GM21825 (cell line): ENCODE measurements around the gene ZFP14.
"Not testable (repeated sequence)": the region's sequence is repeated elsewhere in the genome, so short reads cannot be mapped to it uniquely, and the experiment has no call there.

ENCODE experiments used
- ATAC-seq: cut with Tn5 transposase; IDR thresholded peaks from one replicate; pipeline ENCODE4 v1.9.1; 2021; ENCODE audit warnings: mild to moderate bottlenecking, moderate library complexity; ENCODE audit not compliant: unreplicated experiment

The ZFP14 gene

DNA sequence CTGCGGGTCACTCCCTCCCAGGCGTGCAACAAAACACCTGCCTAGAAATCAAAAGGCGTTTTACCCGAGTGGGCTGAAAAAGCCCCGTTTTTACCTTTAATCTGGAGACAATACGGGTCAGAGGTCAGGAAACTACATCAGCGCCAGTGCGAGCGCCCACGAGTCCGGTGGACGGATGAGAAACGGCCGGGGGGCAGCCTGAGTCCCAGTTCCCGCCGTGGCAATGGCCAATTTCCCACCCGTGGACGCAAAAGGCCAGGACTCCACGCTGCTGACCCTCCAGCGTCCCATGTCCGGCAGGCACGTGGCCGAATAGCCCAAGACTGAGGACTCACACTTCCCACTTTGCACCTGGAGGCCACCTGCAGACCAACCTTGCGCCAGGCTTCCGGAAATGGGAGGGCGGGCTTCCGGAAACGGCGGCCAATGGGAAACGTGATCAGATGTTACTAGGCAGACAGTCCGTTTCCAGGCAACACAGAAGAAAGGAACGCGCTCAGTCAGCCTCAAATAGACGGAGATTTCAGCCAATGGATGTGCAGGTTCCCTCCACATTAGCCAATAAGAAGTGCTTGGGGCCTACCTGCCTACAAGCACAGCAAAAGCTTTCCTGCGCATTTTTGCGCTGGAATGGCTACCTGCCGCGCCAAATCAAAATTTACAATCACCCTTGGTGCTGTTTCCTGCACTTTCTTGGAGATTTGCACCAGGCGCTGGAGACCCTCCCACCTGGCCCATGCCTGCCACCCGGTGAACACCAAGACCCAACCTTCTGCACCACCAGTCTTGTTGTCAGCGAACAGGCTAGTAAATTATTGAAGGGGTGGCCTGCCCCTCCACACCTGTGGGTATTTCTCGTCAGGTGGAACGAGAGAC lies 47.4 kb downstream of the ZFP14 start:
- peak; percentile 84 for ATAC-seq

DNA sequence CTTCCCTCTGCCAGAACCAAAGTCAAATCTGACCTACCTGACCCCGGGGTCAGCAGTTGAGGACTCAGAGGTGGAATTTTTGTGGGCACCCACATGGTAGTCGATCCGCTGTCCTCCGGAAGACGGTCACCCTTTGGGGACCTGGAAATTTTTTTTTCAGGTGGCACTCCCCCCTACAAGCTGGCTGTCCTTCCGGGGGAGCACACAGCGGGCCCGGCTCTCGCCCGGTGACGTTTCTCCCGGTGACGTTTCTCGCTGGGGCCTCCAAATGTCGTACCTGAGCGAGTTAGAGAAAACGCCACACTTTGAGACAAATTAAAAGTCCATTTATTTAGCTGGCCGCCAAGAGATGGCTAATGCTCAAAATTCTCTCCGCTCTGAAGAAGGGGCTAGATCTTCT lies 48.8 kb downstream of the ZFP14 start:
- no peak for ATAC-seq

DNA sequence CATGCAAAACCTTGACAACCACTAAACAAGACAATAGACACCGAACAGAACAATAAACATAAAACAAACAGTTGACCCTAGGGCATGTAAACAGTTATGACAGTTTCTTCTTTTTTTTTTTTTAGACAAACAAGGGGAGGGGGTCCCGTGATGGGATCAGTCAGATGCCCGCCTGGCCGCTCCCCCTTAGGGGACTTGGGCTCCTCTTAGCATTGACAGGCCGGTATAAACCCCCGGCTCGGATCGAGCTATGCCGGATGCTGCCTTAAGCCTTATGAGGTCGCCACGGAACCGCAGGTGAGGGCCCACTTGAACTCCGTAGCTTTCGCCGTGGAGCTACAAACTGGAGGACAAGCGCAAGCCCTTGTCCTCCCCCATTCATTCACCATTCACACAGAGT lies 49.5 kb downstream of the ZFP14 start:
- ATAC-seq: not testable (repeated sequence)

DNA sequence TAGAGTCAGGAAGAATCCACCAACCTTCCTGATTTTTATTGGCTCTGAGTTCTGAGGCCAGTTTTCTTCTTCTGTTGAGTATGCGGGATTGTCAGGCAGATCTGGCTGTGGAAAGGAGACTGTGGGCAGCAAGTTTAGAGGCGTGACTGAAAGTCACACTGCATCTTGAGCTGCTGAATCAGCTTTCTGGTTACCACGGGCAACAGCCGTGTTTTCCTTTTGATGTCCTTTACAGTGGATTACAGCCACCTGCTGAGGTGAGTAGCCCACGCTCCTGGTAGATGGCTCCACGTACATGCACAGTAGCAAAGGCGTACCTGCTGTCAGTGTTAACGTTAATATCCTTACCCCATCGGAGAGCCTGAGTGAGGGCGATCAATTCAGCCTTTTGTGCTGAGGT lies 52.4 kb downstream of the ZFP14 start:
- not testable (repeated sequence) for ATAC-seq

DNA sequence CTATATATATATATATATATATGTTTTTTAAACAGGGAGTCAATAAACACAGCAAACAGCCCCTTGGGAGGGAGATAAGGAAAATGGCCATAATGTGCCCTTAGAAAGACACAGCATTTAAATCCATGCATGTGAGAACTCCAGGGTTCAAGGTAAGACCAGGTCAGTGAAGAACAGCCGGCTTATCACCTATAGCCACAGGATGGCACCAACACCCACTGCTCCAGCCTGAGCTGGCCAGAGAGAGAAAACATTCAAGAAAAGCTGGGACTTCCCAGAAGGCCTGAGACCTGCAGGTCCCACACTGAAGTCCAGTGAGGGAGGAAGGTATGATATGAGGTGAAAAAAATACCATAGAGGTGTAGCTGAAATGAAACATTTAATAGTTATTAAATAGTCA lies 63.8 kb downstream of the ZFP14 start:
- ATAC-seq: not testable (repeated sequence)

DNA sequence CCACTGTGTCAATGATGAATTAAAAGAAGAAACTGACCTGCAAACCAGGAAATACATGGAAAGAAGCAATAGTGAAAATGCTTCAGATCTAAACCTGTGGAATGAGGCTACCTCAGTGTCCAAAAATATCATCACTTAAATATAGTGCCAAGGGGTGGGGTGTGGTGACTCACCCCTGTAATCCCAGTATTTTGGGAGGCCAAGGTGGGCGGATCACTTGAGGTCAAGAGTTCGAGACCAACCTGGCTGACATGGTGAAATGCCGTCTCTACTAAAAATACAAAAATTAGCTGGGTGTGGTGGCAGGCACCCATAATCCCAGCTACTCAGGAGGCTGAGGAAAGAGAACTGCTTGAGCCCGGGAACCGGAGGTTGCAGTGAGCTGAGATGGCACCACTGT lies 64.9 kb downstream of the ZFP14 start:
- not testable (repeated sequence) for ATAC-seq

DNA sequence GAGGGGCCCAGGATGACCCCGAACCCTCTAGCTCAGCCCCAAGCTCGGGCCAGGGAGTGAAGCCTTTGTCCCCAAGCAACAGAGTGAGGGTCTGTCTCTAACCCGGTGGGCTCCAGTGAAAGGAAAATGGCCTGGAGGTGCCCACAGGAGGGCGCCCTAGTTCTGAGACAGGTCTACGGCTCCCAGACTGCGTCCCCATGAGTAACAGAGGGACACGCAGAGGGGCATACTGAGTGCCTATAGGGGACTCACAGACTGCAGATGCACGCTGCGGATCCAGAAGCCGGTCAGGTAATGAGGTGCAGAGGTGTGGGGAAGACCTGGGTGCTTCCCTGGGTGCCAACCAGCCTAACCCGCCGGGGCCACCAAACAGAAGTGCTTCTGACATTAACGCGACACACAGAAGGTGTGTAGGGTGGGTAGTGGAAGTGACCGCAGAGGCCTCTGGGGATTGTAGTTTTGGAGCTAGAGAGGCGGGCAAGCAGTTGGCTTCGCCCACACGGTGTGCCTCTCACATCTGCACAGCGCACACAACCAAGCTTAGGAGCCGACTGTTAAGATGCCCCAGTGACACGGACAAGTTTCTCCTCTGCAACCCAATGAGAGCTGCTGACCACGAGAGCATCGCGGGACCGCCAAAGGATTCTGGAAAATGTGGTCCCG lies 67.8 kb downstream of the ZFP14 start:
- not testable (repeated sequence) for ATAC-seq

DNA sequence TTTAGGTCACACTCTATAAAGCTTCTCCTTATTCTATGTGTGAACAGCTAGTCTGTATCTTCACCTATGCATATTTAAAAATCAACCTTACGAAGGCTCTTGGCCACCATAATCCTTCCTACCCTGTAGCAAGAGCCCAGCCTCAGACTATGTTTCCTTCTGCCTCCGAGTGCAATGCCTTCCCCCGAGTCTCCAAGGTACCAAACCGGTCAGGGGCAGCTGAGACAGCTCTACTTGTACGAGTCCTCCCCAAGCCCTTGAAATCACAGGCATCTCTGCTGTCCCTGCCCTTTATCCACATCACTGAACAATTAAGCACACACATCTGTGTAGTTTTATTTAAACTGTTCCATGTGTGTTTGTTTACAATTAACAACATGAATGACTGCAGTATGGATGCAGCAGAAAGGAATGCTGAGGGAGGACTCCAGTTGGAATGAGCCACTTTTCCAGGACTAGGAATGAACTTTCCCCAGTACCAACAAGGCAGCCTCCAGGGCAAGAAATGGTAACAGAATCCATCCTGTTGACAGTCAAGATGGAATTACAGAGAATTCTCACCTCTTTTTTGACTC lies 68.5 kb downstream of the ZFP14 start:
- ATAC-seq: not testable (repeated sequence)

DNA sequence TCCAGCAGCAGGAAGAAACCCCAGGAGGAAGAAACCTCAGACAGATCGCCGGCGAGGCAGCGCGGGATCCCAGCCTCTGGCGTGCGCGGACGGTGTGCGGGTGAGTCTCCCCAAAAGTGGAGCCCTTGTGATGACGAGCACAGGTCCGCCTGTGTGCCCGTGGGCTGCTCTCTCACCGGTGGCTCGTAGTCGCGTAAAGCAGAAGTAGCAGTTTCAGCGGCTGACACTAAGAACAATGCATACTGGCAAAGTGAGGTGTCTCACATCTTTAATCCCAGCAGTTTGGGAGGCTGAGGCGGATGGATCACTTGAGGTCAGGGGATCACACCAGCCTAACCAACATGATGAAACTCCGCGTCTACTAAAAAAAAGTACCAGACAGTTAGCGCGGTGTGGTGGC lies 69.2 kb downstream of the ZFP14 start:
- ATAC-seq: not testable (repeated sequence)

DNA sequence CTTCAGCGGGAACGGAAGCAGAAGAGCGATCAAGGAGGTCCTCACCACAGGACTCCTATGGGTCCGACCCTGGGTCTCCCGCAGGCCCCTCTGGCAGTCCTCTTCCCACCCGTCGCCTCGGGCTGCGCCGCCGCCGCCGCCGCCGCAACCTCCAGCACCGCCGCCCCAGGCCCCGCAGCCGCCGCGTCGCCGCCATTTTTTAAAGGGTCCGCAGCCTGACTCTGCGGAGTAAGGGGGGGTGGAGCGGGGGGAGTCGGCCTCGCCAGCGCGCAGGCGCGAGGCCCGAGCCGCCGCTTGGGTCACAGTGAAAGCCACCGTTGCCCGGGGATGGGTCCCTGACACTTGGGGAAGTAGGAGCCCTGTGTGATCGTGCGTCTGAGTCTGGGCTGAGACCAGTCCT lies 69.7 kb downstream of the ZFP14 start:
- not testable (repeated sequence) for ATAC-seq

DNA sequence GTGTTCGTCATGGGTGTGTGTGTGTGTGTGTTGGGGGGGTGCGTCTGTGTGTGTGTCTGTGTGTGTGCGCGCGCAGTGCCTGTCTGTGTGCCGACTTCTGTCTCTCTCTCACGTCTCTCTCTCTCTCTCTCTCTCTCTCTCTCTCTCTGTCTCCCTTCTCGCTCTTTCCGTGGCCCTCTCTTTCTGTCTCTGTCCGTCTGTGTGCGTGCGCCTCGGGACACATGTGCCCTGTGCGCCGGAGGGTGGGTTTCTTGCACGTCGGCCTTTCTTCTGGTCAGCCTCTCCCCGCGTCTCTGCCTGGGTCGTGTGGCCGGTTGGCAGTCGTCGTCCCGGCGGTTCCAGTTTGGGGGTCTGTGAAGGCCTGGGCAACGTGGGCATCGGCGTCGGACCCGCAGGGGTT lies 86.7 kb downstream of the ZFP14 start:
- not testable (repeated sequence) for ATAC-seq
